K562 treated with DMSO at 1 percent for 24 hours (cell line): Measurements from ENCODE around the gene DBNDD1. TPM values are rescaled to one million over a fixed set of nuclear protein-coding genes. Genes with fewer than 3 reads are reported as not detected.

ENCODE experiments used
- total RNA-seq: library from RNA; unstranded; fragments of 300-600 nt; gene quantifications from 2 replicates; pipeline ENCODE4 v1.2.3, GENCODE V29; 2022; ENCODE audit warnings: low read depth; ENCODE audit not compliant: insufficient read depth

DBNDD1 gene, protein sequence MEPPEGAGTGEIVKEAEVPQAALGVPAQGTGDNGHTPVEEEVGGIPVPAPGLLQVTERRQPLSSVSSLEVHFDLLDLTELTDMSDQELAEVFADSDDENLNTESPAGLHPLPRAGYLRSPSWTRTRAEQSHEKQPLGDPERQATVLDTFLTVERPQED
- total RNA-seq, result 11.9 and 15.4 TPM in 2 replicates

DNA sequence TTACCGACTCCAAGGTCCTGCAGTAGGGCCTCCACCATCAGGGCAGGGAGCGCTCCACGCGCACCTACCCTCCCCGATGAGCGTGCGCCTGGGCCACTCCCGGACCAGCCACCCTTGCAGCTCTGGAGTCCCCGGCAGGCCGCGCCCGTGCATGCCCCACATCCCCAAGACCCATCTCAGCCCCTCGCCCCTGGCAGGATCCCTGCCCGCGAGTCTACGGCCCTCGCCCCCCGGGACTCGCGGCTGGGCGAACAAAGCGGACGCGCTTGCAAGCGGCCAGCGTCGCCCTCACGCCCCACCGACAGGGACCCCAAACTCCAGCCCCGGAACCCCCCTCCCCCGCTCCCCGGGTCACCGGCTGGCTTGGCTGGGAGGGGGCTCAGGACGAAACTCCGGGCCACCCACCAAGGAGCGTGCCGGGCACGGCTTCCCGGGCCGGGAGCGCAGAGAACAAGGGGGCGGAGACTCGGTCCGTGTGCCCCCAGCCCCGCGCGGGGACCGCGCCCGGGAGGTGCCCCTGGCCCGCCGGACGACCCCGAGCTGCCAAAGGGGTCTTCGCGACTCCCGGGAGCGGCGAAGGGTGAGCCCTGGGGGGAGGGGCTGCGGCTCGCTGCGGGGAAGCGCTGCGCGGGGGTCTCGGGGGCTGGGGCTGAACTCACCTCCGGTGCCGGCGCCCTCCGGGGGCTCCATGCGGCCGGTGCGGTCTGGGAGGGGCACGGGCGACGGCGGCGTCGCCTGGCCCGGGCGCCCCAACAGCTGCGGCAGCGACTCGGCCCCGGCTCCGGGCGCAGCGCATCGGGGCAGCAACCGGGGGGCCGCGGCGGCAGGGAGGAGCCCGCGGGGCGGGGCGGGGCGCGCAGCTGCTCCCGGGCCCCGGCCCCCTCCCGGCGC is at the start of gene DBNDD1:
TSS of gene DBNDD1 (minus strand) at position 805 of the 891 bp plus-strand sequence. CDS start at position 690, 115 bp downstream.

Other genes with a start within 250 kb of the DBNDD1 start
- gene FANCA, start 202.8 kb downstream of the DBNDD1 start, total RNA-seq, result 34.8 and 36.8 TPM in 2 replicates
- gene SPIRE2, start 191.0 kb downstream of the DBNDD1 start, total RNA-seq, result 5.4 and 8.0 TPM in 2 replicates
- 111 and 127 TPM in 2 replicates for gene TCF25, start 145.9 kb downstream of the DBNDD1 start, total RNA-seq
- 7.9 and 10.0 TPM in 2 replicates for gene MC1R, start 100.6 kb downstream of the DBNDD1 start, total RNA-seq
- gene TUBB3, start 96.1 kb downstream of the DBNDD1 start, total RNA-seq, result 34.1 and 38.8 TPM in 2 replicates
- gene DEF8, start 70.7 kb downstream of the DBNDD1 start, total RNA-seq, result 75.0 and 80.1 TPM in 2 replicates
- not detected in 2 replicates for gene PRDM7, start 57.9 kb upstream of the DBNDD1 start, total RNA-seq